T-helper 22 cell (primary cell): ENCODE measurements around the gene ITGA5.

Experiments
- DNase-seq: peaks from one replicate; pipeline ENCODE4 v3.0.0-alpha.2; 2020; ENCODE audit warnings: low read depth

ITGA5 gene

GRCh38 chr12:54389134-54389508 is 29.9 kb downstream of the ITGA5 start:
- DNase-seq: no peak

DNA sequence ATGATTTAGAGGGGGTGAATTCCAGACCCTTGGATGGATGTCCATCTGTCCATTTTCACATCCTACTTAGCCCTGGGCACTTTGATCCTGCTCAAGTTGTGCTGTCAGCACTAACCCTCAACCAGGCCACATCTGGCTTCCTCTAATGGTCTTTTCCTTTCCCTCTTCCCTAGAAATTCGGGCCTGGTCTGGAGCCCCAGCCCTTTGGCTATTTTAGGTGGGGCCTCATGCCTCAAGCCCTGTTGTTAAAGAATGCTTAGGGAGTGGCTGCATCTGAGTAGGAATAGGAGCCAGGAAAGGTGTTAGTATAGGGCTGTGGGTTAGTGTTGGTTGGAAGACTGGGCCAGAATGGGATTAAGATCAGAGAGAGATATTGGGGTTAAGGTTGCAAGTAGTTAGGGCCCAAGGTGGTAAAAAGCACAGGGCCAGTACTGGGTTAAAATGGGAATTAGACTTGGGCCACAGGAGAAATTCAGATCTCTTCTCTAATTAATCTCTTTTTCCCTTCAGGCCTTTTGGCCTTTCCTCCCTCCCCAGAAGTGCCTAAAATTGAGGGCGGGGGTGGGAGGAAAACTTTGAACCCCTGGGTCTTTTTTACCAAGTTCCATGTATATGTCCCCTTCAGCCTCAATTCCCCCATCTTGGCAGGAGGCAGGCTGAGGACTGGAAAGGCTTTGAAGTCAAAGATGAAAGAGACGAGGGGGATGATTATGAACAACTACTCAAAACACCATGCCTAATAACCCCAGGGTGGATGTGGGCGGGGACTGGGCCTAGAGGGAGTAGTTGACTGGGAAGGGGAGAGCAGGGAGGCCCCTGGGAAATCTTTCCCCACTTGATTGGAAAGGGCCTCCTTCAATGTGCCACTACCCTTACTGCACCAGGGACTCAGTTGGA is 30.6 kb downstream of the ITGA5 start:
- no peak for DNase-seq

DNA sequence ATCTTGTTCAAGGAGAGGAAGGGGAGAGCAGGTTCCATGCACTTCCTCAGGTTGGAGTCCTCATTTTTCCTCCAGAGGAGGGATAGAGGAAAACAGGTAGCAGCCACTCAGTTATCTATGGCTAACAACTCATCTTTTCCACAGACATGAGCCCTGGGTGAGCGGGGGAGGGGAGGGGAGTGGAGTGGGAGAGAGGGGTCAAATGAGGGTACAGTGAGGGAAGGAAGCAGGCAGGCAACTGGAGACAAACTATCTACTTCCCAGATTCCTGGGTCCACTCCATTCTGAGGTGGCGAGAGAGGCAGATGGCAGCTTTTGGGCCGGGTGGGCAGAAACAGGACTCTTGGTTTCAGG is 32.0 kb downstream of the ITGA5 start:
- DNase-seq: no peak

GRCh38 chr12:54386403-54387113 is 32.5 kb downstream of the ITGA5 start:
- no peak for DNase-seq

- DNase-seq: no peak
These were observed 33.7 kb downstream of the ITGA5 start for GRCh38 chr12:54385251-54385914.

DNA sequence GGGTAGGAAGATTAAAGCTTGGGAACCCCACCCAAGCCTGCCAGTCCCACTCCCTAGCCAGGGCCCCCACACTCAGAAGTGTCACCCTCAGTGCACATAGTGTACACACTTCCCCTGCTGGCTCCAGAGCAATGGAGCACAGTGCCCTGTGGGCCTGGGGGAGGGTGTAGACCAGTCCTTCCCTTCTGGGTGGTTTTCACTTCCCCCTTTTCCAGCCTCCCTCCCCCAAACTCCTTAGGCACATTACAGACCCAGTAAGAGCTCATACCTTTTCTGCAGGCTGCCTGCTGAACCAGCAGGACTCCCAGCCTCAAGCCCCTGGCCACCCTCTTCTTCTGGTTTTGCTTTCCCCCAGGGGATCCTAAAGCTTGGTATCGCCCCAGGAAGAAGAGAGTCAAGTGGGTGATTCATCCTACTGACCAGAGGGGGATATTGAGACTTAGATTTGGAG is 34.5 kb downstream of the ITGA5 start, which contains the start of gene ZNF385A:
ZNF385A (minus strand) TSS at position 143 of the 451 bp plus-strand sequence. CDS start 219 bp downstream, outside the sequence.
- no peak for DNase-seq

DNA sequence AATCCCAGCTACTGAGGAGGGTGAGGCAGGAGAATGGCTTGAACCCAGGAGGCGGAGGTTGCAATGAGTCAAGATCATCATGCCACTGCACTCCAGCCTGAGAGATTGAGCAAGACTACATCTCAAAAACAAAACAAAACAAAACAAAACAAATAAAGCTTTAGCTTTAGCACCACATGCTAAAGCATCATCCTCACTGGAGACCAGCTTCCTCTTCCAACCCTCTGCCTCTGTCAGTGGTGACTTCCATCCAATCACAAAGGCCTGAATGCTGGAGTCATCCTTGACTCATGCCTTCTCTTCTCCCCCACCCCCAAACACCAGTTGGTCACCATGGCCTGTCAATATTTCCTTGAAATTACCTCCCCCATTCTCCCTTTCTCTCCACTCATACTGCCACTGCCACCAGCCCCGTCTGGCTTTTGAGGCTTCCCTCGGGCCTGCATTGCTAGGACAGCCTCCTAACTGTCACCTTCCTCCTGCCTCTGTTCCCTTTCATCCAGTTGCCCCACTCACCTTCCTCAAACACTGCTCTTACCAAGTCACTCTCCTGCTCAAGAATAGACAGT is 35.9 kb downstream of the ITGA5 start:
- DNase-seq: no peak

DNA sequence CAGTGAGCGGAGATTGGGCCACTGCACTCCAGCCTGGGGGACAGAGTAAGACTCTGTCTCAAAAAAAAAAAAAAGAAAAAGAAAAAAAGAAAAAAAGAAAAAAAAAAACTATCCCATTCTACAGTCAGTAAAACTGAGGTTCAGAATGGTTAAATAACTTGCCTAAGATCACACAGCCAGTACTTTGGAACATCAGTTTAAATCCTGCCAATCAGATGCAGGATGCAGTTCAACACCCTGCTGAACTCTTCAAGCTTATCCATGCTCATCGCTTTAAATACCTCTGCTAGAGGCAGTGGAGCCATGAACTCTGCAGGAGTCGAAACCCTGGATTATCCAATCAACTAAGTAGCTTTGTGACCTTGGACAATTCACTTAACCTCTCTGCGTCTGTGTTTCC is 37.9 kb downstream of the ITGA5 start:
- no peak for DNase-seq

DNA sequence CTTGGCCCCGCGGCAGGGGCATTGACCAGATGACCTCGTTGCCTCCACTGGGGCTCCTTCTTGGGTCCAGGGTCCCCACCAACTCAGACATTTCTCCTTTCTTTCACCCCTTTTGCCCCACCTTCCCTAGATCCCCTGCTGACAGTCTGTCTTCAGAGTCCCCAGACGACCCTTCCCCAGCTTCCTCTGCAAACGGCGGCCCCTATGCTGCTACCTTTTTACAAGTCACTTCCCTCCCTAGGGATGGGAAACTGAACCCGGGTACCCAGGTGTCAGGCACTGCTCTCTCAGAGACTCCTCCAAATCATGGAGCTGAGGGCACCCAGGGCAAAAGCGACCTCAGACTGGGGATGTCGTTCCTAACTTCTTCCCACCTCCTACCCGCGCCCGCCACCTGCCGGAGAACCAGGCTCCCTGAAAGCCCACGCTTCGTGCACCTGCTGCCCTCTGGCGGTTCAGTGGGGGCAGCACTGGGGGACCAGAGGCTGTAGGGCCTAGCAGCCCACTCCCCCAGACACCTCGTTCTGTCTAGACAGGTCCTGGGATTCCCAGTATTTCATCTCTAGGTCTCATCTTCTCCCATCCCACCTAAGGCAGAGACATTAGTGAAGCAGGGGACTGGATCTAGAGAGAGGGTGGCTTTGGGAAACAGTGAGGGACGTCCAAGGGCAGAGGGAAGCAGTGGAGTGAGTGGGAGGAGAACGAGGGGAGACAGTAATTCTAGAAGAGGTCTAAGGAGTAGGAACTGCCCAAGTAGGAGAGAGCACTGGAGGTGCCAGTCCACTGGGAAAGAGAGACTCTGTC is 39.5 kb downstream of the ITGA5 start:
- DNase-seq: peak; percentile 68

DNA sequence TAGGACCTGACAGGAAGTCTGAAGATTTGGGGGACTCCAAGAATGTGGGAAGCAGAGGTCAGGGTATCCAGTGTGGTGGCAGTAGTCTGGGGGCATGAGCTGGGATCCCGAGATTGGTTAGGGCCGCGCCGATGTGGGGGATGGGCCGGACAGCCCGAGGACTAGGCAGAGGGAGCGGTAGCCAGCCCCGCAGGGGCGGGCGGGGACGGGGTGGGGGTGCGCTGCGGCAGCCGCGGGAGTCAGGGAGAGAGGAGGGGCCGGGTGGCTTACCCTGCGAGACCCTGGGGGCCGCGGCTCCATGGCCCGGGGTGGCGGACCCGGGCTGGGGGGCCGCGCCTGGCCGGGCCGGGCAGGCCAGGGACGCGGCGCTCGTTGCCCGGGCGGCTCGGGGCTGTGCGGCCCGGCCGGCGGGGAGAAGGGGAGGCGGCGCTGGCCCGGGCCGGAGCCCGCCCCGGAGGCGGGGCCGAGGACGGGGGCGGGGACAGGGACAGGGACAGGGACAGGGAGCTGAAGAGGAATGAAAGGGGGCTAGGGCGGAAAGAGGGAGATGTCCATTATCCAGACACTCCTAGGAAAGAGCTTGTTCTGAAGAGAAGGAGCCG is 40.2 kb downstream of the ITGA5 start:
- no peak for DNase-seq

- no peak for DNase-seq
These were observed 41.1 kb downstream of the ITGA5 start for GRCh38 chr12:54377797-54378515.

GRCh38 chr12:54377007-54377406 is 42.1 kb downstream of the ITGA5 start:
- no peak for DNase-seq

DNA sequence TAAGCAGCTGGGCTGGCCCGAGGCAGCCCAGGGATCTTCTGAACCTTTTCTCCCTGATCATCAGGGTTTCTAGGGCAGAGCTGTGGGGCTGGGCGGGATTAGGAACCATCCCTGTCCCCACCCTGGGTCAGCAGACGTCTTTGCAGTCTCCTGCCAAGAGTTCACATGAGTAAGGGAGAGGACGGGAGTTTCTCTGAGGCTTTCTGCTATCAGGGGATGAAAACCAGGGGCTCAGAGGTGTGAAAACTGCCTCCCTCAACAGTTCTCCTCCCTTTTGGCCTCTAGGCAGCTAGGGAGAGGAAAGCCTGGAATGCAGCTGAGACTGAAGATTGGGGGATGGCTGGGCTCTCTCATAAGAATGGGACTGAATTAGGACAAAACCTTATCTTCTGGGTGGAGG is 42.5 kb downstream of the ITGA5 start:
- DNase-seq: no peak

DNA sequence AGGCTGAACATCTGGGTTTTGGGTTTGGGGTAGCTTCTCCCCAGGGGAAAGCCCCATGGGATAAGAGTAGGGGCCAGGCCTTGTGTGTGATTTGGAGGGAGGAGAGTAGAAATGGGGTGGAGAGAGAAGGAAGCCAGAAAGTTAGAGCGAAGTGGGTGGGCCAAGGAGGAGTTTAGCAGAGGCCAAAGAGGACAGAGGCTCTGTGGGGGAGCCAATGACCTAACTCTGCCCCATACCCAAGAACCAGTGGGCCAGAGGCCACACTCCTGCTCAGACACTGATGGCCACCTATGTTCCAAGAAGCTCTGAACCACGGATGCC is 43.8 kb downstream of the ITGA5 start:
- DNase-seq: no peak

GRCh38 chr12:54374562-54375258 is 44.4 kb downstream of the ITGA5 start:
- no peak for DNase-seq

- DNase-seq: no peak
These were observed 45.2 kb downstream of the ITGA5 start for GRCh38 chr12:54373649-54374561.

- DNase-seq: no peak
These were observed 46.8 kb downstream of the ITGA5 start for GRCh38 chr12:54372113-54372806.
